ENCODE results near the gene NDST4. TPM values are rescaled to one million over a fixed set of nuclear protein-coding genes. Genes with fewer than 3 reads are reported as not detected.
"Not testable (repeated sequence)": the region's sequence is repeated elsewhere in the genome, so short reads cannot be mapped to it uniquely, and the experiment has no call there.

Gene NDST4
- total and polyA plus RNA-seq, 11 donors, result not detected

- no peak for TF ChIP-seq POLR2A (IDR thresholded peaks at IDR 0.05)
- no peak for TF ChIP-seq CTCF (IDR thresholded peaks at IDR 0.05)
- Histone ChIP-seq H3K27me3 (no peaks in the 10 kb centered on the region), H3K36me3 (no peaks in the 10 kb centered on the region), H3K4me1 (no peaks in the 10 kb centered on the region), H3K4me3 (no peak overlapping the region), H3K27ac (no peak overlapping the region), H3K9me3 (no peaks in the 10 kb centered on the region)
- 69 to 78% (median 72%) methylated on average over 4 of the region's 4 CpGs for WGBS, 4 donors
- ATAC-seq, result no peak
- intact Hi-C loops (cut with DNase I), result no loop called here
- DNase-seq, result no peak
Observed at GRCh38 chr4:114986133-114986532, 127.3 kb downstream of the NDST4 start.

- Histone ChIP-seq H3K27ac (no peak overlapping the region), H3K27me3 (no peaks in the 10 kb centered on the region), H3K36me3 (no peaks in the 10 kb centered on the region), H3K4me3 (no peak overlapping the region), H3K9me3 (no peaks in the 10 kb centered on the region), H3K4me1 (no peaks in the 10 kb centered on the region)
- intact Hi-C loops (cut with DNase I), result no loop called here
- TF ChIP-seq POLR2A (IDR thresholded peaks at IDR 0.05) (no peak), CTCF (IDR thresholded peaks at IDR 0.05) (no peak)
- 78 to 85% (median 83%) methylated on average over 5 of the region's 5 CpGs for WGBS, 4 donors
- DNase-seq (no peak), ATAC-seq (no peak)
Observed at GRCh38 chr4:114980932-114981708, 132.3 kb downstream of the NDST4 start.

GRCh38 chr4:114980399-114980798 lies 133.0 kb downstream of the NDST4 start:
- intact Hi-C loops (cut with DNase I); H3K36me3 ChIP-seq; DNase-seq; H3K9me3 ChIP-seq; ATAC-seq; H3K27me3 ChIP-seq; H3K4me3 ChIP-seq; H3K4me1 ChIP-seq; H3K27ac ChIP-seq: not testable (repeated sequence)
- WGBS, 4 donors, result 86 to 91% (median 89%) methylated on average over 7 of the region's 7 CpGs

GRCh38 chr4:114976901-114977300 lies 136.5 kb downstream of the NDST4 start:
- intact Hi-C loops (cut with DNase I), result no loop called here
- no peak for DNase-seq
- Histone ChIP-seq H3K27ac (no peak overlapping the region), H3K9me3 (no peaks in the 10 kb centered on the region), H3K4me1 (no peaks in the 10 kb centered on the region), H3K27me3 (no peaks in the 10 kb centered on the region), H3K4me3 (no peak overlapping the region), H3K36me3 (no peaks in the 10 kb centered on the region)
- WGBS, 4 donors, result 85 to 96% (median 92%) methylated on average over 1 of the region's 1 CpG
- ATAC-seq, result no peak
- no peak for TF ChIP-seq CTCF (IDR thresholded peaks at IDR 0.05)
- no peak for TF ChIP-seq POLR2A (IDR thresholded peaks at IDR 0.05)

DNA sequence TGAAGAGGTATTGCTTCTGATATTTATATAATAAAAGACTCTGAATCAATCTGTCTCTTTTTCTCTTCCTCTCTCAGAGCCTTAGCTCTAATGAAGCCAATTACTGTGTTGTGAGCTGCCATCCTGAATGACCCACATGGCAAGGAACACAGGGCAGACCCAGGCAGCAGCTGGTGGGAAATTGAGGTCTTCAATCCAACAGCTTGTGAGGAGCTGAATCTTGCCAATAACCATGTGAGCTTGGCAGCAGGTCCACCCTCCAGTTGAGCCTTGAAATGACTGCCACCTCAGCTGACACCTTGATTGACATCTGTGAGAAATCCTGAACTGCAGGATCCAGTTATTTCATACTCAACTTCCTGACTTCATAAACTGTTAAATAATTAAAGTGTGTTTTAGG lies 149.4 kb downstream of the NDST4 start:
- Histone ChIP-seq H3K27ac (no peak overlapping the region), H3K27me3 (no peaks in the 10 kb centered on the region), H3K4me1 (no peaks in the 10 kb centered on the region), H3K36me3 (no peaks in the 10 kb centered on the region), H3K4me3 (no peak overlapping the region), H3K9me3 (no peaks in the 10 kb centered on the region)
- ATAC-seq (no peak), DNase-seq (no peak)
- intact Hi-C loops (cut with DNase I), result no loop called here
- TF ChIP-seq POLR2A (IDR thresholded peaks at IDR 0.05), result no peak
- TF ChIP-seq CTCF (IDR thresholded peaks at IDR 0.05), result no peak
